Measurements from ENCODE around the gene MLLT3.

Gene MLLT3

GRCh38 chr9:20472342-20473045, 149.8 kb downstream of the MLLT3 start:
- no peak for DNase-seq

GRCh38 chr9:20466328-20467008, 155.8 kb downstream of the MLLT3 start:
- no peak for DNase-seq

GRCh38 chr9:20464242-20464641, 158.1 kb downstream of the MLLT3 start:
- DNase-seq, result no peak

GRCh38 chr9:20463823-20464222, 158.5 kb downstream of the MLLT3 start:
- no peak for DNase-seq

GRCh38 chr9:20462410-20462809, 159.9 kb downstream of the MLLT3 start:
- no peak for DNase-seq

- DNase-seq, result no peak
These were observed 175.0 kb downstream of the MLLT3 start for GRCh38 chr9:20447291-20447690.

GRCh38 chr9:20446248-20446647, 176.1 kb downstream of the MLLT3 start:
- DNase-seq, result no peak

GRCh38 chr9:20442461-20443319, 179.6 kb downstream of the MLLT3 start:
- no peak for DNase-seq

- no peak for DNase-seq
These were observed 180.4 kb downstream of the MLLT3 start for GRCh38 chr9:20441711-20442423.

- no peak for DNase-seq
These were observed 181.1 kb downstream of the MLLT3 start for GRCh38 chr9:20441166-20441565.

- no peak for DNase-seq
These were observed 184.8 kb downstream of the MLLT3 start for GRCh38 chr9:20437476-20437875.

GRCh38 chr9:20436476-20437195, 185.7 kb downstream of the MLLT3 start:
- no peak for DNase-seq

- DNase-seq, result no peak
These were observed 193.3 kb downstream of the MLLT3 start for GRCh38 chr9:20428976-20429375.

GRCh38 chr9:20427359-20427758, 194.9 kb downstream of the MLLT3 start:
- no peak for DNase-seq

- DNase-seq, result no peak
These were observed 196.3 kb downstream of the MLLT3 start for GRCh38 chr9:20426019-20426418.

- no peak for DNase-seq
These were observed 202.8 kb downstream of the MLLT3 start for GRCh38 chr9:20419533-20419932.

- DNase-seq, result no peak
These were observed 203.8 kb downstream of the MLLT3 start for GRCh38 chr9:20418485-20418884.

- no peak for DNase-seq
These were observed 204.8 kb downstream of the MLLT3 start for GRCh38 chr9:20417373-20418080.

GRCh38 chr9:20414150-20414549, 208.1 kb downstream of the MLLT3 start:
- DNase-seq, result no peak

GRCh38 chr9:20409321-20410092, 212.8 kb downstream of the MLLT3 start:
- DNase-seq, result no peak

- no peak for DNase-seq
These were observed 213.8 kb downstream of the MLLT3 start for GRCh38 chr9:20408513-20408912.
